CD14-positive monocyte (primary cell): ENCODE measurements around the gene SAT2. TPM values are rescaled to one million over a fixed set of nuclear protein-coding genes. Genes with fewer than 3 reads are reported as not detected.

Experiments
- polyA plus RNA-seq, 3 donors: library from polyadenylated mRNA; depleted of rRNA in 1 of 3; unstranded in 2 of 3; stranded (reverse) in 1 of 3; fragments of 300-500 nt in 2 of 3; fragments of >200 nt in 1 of 3; fragmentation: Illumina TruSeq in 2 of 3; gene quantifications; 1 replicate in 2 of 3; 2 replicates in 1 of 3; pipeline ENCODE4 v1.2.3, GENCODE V29; 2012 to 2021
- small RNA-seq: library from RNA; depleted of rRNA; stranded (forward); fragments of <200 nt; gene quantifications from one replicate; pipeline ENCODE3, GENCODE V24; 2012; ENCODE audit warnings: low read depth; ENCODE audit not compliant: insufficient read length

Gene SAT2
- polyA plus RNA-seq, 3 donors: 83.4 to 155 (median 89.8) TPM

Small RNA genes lying within 50 kb of the gene (small RNA-seq; reads per million reads assigned to genes)
- not detected for gene CD68
- gene SNORD10: not detected

Other genes starting within 250 kb of the SAT2 start
- gene TNK1, start 246.7 kb downstream of the SAT2 start, polyA plus RNA-seq: not detected
- 10 to 100 TPM; 37.6 to 70.4 (median 45.7) TPM for gene PLSCR3, start 233.3 kb downstream of the SAT2 start, polyA plus RNA-seq
- 10 to 100 TPM; 39.2 to 81.4 (median 72.6) TPM for gene TMEM256, start 223.7 kb downstream of the SAT2 start, polyA plus RNA-seq
- under 1 TPM in 1 of 3 donors, not detected in 2; 0.55 TPM for gene NLGN2, start 220.0 kb downstream of the SAT2 start, polyA plus RNA-seq
- gene SPEM1, start 207.5 kb downstream of the SAT2 start, polyA plus RNA-seq: not detected
- gene SPEM2, start 202.2 kb downstream of the SAT2 start, polyA plus RNA-seq: not detected
- not detected for gene SPEM3, start 199.0 kb downstream of the SAT2 start, polyA plus RNA-seq
- 10 to 100 TPM in 1 of 3 donors, 1 to 10 TPM in 2; 5.1 to 11.3 (median 9.8) TPM for gene TMEM102, start 192.4 kb downstream of the SAT2 start, polyA plus RNA-seq
- 1 to 10 TPM in 1 of 3 donors, not detected in 2; 2.2 TPM for gene FGF11, start 188.3 kb downstream of the SAT2 start, polyA plus RNA-seq
- gene CHRNB1, start 182.8 kb downstream of the SAT2 start, polyA plus RNA-seq: 10 to 100 TPM in 2 of 3 donors, 1 to 10 TPM in 1; 9.3 to 15.7 (median 14.7) TPM
- gene ZBTB4, start 148.2 kb downstream of the SAT2 start, polyA plus RNA-seq: 1 to 10 TPM; 3.4 to 8.1 (median 4.4) TPM
- not detected for gene SLC35G6, start 146.4 kb downstream of the SAT2 start, polyA plus RNA-seq
- 10 to 100 TPM; 12.1 to 27.9 (median 25.4) TPM for gene POLR2A, start 143.5 kb downstream of the SAT2 start, polyA plus RNA-seq
- 10 to 100 TPM; 37.7 to 98.3 (median 50.2) TPM for gene TNFSF12, start 78.8 kb downstream of the SAT2 start, polyA plus RNA-seq
- 100 to 1,000 TPM; 236 to 523 (median 491) TPM for gene TNFSF13, start 69.1 kb downstream of the SAT2 start, polyA plus RNA-seq
- gene SENP3, start 65.9 kb downstream of the SAT2 start, polyA plus RNA-seq: 100 to 1,000 TPM in 1 of 3 donors, 1 to 10 TPM in 2; 2.9 to 140 (median 5.6) TPM
- gene CD68, start 48.2 kb downstream of the SAT2 start, polyA plus RNA-seq: 100 to 1,000 TPM; 642 to 884 (median 744) TPM
- 100 to 1,000 TPM; 100 to 107 (median 103) TPM for gene MPDU1, start 44.0 kb downstream of the SAT2 start, polyA plus RNA-seq
- 1 to 10 TPM in 2 of 3 donors, under 1 TPM in 1; 0.86 to 1.2 (median 1.1) TPM for gene SOX15, start 37.7 kb downstream of the SAT2 start, polyA plus RNA-seq
- gene FXR2, start 12.9 kb downstream of the SAT2 start, polyA plus RNA-seq: 10 to 100 TPM in 1 of 3 donors, 1 to 10 TPM in 2; 6.2 to 23.0 (median 9.2) TPM
- under 1 TPM in 2 of 3 donors, not detected in 1; 0.43 TPM for gene SHBG, start 2.3 kb upstream of the SAT2 start, polyA plus RNA-seq
- under 1 TPM in 1 of 3 donors, not detected in 2; 0.07 TPM for gene ATP1B2, start 23.1 kb upstream of the SAT2 start, polyA plus RNA-seq
- 10 to 100 TPM; 16.2 to 35.1 (median 25.8) TPM for gene TP53, start 59.7 kb upstream of the SAT2 start, polyA plus RNA-seq
- 1 to 10 TPM; 6.3 to 9.8 (median 9.1) TPM for gene WRAP53, start 60.7 kb upstream of the SAT2 start, polyA plus RNA-seq
- gene EFNB3, start 77.4 kb upstream of the SAT2 start, polyA plus RNA-seq: under 1 TPM in 1 of 3 donors, not detected in 2; 0.01 TPM
- under 1 TPM in 2 of 3 donors, not detected in 1; 0.03 to 0.15 TPM for gene DNAH2, start 89.9 kb upstream of the SAT2 start, polyA plus RNA-seq
- gene KDM6B, start 206.4 kb upstream of the SAT2 start, polyA plus RNA-seq: 10 to 100 TPM in 1 of 3 donors, under 1 TPM in 2; 0.37 to 25.5 (median 0.44) TPM
- gene TMEM88, start 227.2 kb upstream of the SAT2 start, polyA plus RNA-seq: 10 to 100 TPM in 1 of 3 donors, not detected in 2; 10.2 TPM
- gene NAA38, start 229.7 kb upstream of the SAT2 start, polyA plus RNA-seq: 100 to 1,000 TPM in 2 of 3 donors, 10 to 100 TPM in 1; 63.8 to 197 (median 148) TPM
- 1 to 10 TPM in 1 of 3 donors, under 1 TPM in 2; 0.50 to 4.8 (median 0.98) TPM for gene CYB5D1, start 230.2 kb upstream of the SAT2 start, polyA plus RNA-seq